ENCODE data around the gene TRIM23.

GRCh38 chr5:65556181-65556580 lies 68.0 kb downstream of the TRIM23 start:
- TF ChIP-seq, protein P1, sequence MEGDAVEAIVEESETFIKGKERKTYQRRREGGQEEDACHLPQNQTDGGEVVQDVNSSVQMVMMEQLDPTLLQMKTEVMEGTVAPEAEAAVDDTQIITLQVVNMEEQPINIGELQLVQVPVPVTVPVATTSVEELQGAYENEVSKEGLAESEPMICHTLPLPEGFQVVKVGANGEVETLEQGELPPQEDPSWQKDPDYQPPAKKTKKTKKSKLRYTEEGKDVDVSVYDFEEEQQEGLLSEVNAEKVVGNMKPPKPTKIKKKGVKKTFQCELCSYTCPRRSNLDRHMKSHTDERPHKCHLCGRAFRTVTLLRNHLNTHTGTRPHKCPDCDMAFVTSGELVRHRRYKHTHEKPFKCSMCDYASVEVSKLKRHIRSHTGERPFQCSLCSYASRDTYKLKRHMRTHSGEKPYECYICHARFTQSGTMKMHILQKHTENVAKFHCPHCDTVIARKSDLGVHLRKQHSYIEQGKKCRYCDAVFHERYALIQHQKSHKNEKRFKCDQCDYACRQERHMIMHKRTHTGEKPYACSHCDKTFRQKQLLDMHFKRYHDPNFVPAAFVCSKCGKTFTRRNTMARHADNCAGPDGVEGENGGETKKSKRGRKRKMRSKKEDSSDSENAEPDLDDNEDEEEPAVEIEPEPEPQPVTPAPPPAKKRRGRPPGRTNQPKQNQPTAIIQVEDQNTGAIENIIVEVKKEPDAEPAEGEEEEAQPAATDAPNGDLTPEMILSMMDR (IDR thresholded peaks at IDR 0.05; ENCODE audit: low read length), result no peak
- TF ChIP-seq EZH2 (optimal IDR thresholded peaks at IDR 0.05; ENCODE audit: low read depth, low read length), result no peak

Measured in MM.1S (cell line).